ENCODE measurements around the gene TRRAP.

DNA sequence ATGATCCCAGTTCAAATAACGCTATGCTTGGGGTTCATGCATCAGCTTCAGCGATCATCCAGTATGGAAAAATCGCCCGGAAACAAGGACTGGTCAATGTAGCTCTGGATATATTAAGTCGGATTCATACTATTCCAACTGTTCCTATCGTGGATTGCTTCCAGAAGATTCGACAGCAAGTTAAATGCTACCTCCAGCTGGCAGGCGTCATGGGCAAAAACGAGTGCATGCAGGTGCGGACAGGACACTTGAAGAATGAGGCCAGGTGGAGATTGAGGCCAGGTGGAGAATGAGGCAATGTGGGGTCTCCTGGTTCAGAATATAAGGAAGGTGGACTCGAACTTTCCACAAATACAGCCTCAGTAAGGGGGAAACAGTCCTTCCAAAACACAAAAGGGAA, 105.8 kb downstream of the TRRAP start:
- TF ChIP-seq, protein P1, sequence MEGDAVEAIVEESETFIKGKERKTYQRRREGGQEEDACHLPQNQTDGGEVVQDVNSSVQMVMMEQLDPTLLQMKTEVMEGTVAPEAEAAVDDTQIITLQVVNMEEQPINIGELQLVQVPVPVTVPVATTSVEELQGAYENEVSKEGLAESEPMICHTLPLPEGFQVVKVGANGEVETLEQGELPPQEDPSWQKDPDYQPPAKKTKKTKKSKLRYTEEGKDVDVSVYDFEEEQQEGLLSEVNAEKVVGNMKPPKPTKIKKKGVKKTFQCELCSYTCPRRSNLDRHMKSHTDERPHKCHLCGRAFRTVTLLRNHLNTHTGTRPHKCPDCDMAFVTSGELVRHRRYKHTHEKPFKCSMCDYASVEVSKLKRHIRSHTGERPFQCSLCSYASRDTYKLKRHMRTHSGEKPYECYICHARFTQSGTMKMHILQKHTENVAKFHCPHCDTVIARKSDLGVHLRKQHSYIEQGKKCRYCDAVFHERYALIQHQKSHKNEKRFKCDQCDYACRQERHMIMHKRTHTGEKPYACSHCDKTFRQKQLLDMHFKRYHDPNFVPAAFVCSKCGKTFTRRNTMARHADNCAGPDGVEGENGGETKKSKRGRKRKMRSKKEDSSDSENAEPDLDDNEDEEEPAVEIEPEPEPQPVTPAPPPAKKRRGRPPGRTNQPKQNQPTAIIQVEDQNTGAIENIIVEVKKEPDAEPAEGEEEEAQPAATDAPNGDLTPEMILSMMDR (IDR thresholded peaks at IDR 0.05) = no peak
- TF ChIP-seq POLR2A (IDR thresholded peaks at IDR 0.05) = no peak
